G401.6 (cell line): ENCODE results near the gene TPRN.

Experiments used
- FAIRE-seq: peaks from 2 replicates; lab custom pipeline; 2012; peaks lifted over from hg19 to GRCh38; lab: Jason Lieb, UNC

Gene TPRN

GRCh38 chr9:137188490-137189296, 11.8 kb downstream of the TPRN start, which contains the start of the genes ANAPC2 and SSNA1:
Gene ANAPC2, minus strand, starts transcription at chr9:137188560. Its CDS starts 28 bp downstream, at chr9:137188532.
Gene SSNA1, plus strand, starts transcription at chr9:137188676. Its CDS starts 51 bp downstream, at chr9:137188727.
- FAIRE-seq = no peak

- no peak for FAIRE-seq
These were observed 12.5 kb downstream of the TPRN start for GRCh38 chr9:137188086-137188489.

- FAIRE-seq = no peak
These were observed 13.2 kb downstream of the TPRN start for GRCh38 chr9:137187386-137187785.

- no peak for FAIRE-seq
These were observed 14.2 kb downstream of the TPRN start for GRCh38 chr9:137186385-137186784.

GRCh38 chr9:137185921-137186320, 14.6 kb downstream of the TPRN start:
- no peak for FAIRE-seq

GRCh38 chr9:137184881-137185660, 15.5 kb downstream of the TPRN start:
- FAIRE-seq = no peak

GRCh38 chr9:137183980-137184595, 16.5 kb downstream of the TPRN start:
- no peak for FAIRE-seq

- no peak for FAIRE-seq
These were observed 17.7 kb downstream of the TPRN start for GRCh38 chr9:137182836-137183235.

GRCh38 chr9:137181680-137182079, 18.9 kb downstream of the TPRN start:
- no peak for FAIRE-seq

GRCh38 chr9:137180491-137180890, 20.1 kb downstream of the TPRN start:
- no peak for FAIRE-seq

- FAIRE-seq = no peak
These were observed 20.8 kb downstream of the TPRN start for GRCh38 chr9:137179761-137180160.

GRCh38 chr9:137178939-137179630, 21.5 kb downstream of the TPRN start:
- FAIRE-seq = no peak

- no peak for FAIRE-seq
These were observed 22.2 kb downstream of the TPRN start for GRCh38 chr9:137178201-137178938.

- FAIRE-seq = peak; percentile 94
These were observed 24.0 kb downstream of the TPRN start for GRCh38 chr9:137176302-137177182.

- no peak for FAIRE-seq
These were observed 25.1 kb downstream of the TPRN start for GRCh38 chr9:137175345-137175961.

GRCh38 chr9:137174722-137175293, 25.7 kb downstream of the TPRN start:
- FAIRE-seq = no peak

GRCh38 chr9:137173796-137174664, 26.5 kb downstream of the TPRN start:
- no peak for FAIRE-seq

- FAIRE-seq = no peak
These were observed 27.4 kb downstream of the TPRN start for GRCh38 chr9:137172901-137173795.
